ENCODE measurements around the gene SLC35E2B. TPM values are rescaled to one million over a fixed set of nuclear protein-coding genes. Genes with fewer than 3 reads are reported as not detected.
A peak's percentile ranks its signal among the peaks of the same experiment; 100 is the strongest.

SLC35E2B gene
- total RNA-seq, 2 donors from 2014 or later: 40.3 to 67.1 TPM

DNA sequence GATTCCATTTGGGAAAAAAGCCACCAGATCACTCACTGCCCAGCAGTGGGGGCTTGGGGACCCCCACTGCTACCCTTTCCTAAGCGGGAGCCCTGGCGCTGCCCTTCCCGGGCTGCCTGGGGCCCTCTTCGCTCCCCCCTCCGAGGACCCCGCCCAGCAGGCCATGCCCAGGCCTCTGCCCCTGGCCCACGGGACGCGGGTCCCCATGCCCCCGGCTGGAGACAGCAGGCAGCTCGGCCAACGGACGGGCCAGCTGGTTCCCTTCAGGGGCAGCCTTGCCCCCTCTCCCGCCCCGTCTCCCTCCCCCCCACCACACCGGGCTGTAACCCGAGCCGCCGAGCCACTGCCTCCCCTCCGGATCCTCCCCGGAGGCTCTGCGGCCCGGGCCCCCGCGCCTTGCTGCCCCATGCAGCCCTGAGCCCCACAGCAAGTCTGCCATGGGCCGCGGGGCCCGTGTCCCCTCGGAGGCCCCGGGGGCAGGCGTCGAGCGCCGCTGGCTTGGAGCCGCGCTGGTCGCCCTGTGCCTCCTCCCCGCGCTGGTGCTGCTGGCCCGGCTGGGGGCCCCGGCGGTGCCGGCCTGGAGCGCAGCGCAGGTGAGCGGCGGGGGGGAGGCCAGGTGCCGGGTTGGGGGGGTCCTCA is 60.7 kb downstream of the SLC35E2B start, which contains the start of gene MMP23B:
TSS of gene MMP23B (plus strand) at position 392 of the 639 bp plus-strand sequence. CDS start at position 438, 46 bp downstream.
- TF ChIP-seq, protein P1, sequence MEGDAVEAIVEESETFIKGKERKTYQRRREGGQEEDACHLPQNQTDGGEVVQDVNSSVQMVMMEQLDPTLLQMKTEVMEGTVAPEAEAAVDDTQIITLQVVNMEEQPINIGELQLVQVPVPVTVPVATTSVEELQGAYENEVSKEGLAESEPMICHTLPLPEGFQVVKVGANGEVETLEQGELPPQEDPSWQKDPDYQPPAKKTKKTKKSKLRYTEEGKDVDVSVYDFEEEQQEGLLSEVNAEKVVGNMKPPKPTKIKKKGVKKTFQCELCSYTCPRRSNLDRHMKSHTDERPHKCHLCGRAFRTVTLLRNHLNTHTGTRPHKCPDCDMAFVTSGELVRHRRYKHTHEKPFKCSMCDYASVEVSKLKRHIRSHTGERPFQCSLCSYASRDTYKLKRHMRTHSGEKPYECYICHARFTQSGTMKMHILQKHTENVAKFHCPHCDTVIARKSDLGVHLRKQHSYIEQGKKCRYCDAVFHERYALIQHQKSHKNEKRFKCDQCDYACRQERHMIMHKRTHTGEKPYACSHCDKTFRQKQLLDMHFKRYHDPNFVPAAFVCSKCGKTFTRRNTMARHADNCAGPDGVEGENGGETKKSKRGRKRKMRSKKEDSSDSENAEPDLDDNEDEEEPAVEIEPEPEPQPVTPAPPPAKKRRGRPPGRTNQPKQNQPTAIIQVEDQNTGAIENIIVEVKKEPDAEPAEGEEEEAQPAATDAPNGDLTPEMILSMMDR (IDR thresholded peaks at IDR 0.05): no peak
- no peak for TF ChIP-seq POLR2AphosphoS5 (IDR thresholded peaks at IDR 0.05)
- no peak for TF ChIP-seq POLR2A (IDR thresholded peaks at IDR 0.05)
- intact Hi-C loops (cut with DNase I): no loop called here
- peak within 1 kb of the TSS in 1 of 2 donors; percentile 8 for H3K4me3 ChIP-seq
- no peaks in the 10 kb centered on the region for H3K9me3 ChIP-seq
- H3K36me3 ChIP-seq: no peaks in the 10 kb centered on the region
- no peak for DNase-seq (ENCODE audit: low spot score)
- 4% methylated on average over 38 of the region's 48 CpGs for WGBS
- H3K27ac ChIP-seq: peak within 1 kb of the TSS; percentile 42 to 66
- H3K27me3 ChIP-seq (replicated peaks; ENCODE audit: insufficient read depth): peaks cover 9% of the 10 kb centered on the region
- no peaks in the 10 kb centered on the region for H3K4me1 ChIP-seq (replicated peaks)

- Histone ChIP-seq H3K27ac (peak overlapping the region; percentile 48 to 66), H3K9me3 (no peaks in the 10 kb centered on the region), H3K4me1 (replicated peaks) (no peaks in the 10 kb centered on the region), H3K36me3 (no peaks in the 10 kb centered on the region), H3K27me3 (replicated peaks; ENCODE audit: insufficient read depth) (peaks cover 9% of the 10 kb centered on the region), H3K4me3 (peak overlapping the region in 1 of 2 donors; percentile 8)
- DNase-seq (ENCODE audit: low spot score): no peak
- 8% methylated on average over 28 of the region's 79 CpGs for WGBS
- intact Hi-C loops (cut with DNase I): no loop called here
- TF ChIP-seq POLR2A (IDR thresholded peaks at IDR 0.05) (no peak), POLR2AphosphoS5 (IDR thresholded peaks at IDR 0.05) (no peak)
- TF ChIP-seq, protein P1 (IDR thresholded peaks at IDR 0.05): no peak
Observed at GRCh38 chr1:1630965-1631781, 61.4 kb downstream of the SLC35E2B start.

DNA sequence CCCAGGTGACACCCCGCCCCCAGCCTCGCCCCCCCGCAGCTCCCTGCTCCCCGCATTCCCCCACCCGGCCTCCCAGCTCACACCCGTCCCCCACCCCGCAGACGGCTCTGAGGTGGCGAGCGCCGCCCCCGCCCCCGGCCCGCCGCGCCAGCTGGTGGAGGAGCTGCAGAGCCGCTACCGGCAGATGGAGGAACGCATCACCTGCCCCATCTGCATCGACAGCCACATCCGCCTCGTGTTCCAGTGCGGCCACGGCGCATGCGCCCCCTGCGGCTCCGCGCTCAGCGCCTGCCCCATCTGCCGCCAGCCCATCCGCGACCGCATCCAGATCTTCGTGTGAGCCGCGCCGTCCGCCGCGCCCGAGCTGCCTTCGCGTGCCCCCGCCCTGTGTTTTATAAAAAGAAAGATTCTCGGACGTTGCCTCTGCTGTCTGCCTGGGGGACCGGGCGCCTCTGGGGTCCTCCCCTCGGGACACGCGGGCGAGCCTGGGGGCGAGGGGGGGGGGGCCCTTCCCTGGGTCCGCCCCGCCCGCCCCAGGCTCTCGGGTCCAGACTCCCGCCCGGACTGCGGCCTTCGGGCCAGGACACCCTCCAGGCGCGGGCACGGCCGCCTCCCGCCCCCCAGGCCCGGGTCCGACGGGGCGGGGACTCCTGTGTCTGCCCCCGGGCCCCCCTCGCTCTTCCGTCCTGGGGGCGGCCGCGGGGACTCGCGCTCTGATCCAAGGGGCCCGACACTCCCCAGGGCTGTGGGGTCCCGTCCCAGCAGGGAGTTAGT is 62.2 kb downstream of the SLC35E2B start:
- peak overlapping the region; percentile 48 to 66 for H3K27ac ChIP-seq
- no peak overlapping the region for H3K4me3 ChIP-seq
- TF ChIP-seq POLR2A (IDR thresholded peaks at IDR 0.05) (peak; percentile 18), POLR2AphosphoS5 (IDR thresholded peaks at IDR 0.05) (peak; percentile 24)
- TF ChIP-seq, protein P1 (IDR thresholded peaks at IDR 0.05): no peak
- 13% methylated on average over 46 of the region's 81 CpGs for WGBS
- no peaks in the 10 kb centered on the region for H3K4me1 ChIP-seq (replicated peaks)
- intact Hi-C loops (cut with DNase I): no loop called here
- H3K27me3 ChIP-seq (replicated peaks; ENCODE audit: insufficient read depth): peaks cover 9% of the 10 kb centered on the region
- H3K9me3 ChIP-seq: no peaks in the 10 kb centered on the region
- no peaks in the 10 kb centered on the region for H3K36me3 ChIP-seq
- DNase-seq (ENCODE audit: low spot score): peak; percentile 46

DNA sequence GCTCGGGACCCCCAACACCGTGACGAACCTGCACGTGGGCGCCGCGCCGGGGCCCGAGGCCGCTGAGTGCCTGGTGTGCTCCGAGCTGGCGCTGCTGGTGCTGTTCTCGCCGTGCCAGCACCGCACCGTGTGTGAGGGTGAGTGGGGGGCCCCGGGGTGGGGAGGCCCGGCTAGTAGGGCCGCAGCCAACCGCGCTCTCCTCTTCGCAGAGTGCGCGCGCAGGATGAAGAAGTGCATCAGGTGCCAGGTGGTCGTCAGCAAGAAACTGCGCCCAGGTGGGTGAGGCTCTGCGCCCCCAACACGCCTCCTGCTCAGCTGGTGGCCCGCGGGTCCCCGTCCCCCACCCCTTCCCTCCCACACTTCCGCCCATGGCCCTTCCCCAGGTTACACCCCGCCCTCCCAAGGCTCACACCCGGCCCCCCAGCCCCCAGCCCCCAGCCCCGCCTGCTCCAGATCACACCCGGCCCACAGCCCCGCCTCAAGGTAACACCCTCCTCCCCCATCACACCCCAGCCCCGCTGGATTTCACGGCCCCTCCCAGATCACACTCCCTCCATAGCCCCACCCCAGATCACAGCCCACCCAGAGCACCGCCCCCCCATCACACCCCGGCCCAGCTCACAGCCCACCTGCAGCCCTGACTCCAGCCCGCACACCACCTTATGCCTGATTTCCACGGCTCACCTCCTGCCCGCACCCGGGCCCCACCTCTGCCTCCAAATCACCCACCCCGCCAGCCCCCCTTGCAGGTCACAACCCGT is 63.0 kb downstream of the SLC35E2B start:
- WGBS: 69% methylated on average over 40 of the region's 48 CpGs
- Histone ChIP-seq H3K4me1 (replicated peaks) (no peaks in the 10 kb centered on the region), H3K9me3 (no peaks in the 10 kb centered on the region), H3K4me3 (no peak overlapping the region), H3K27me3 (replicated peaks; ENCODE audit: insufficient read depth) (peaks cover 9% of the 10 kb centered on the region), H3K27ac (no peak overlapping the region), H3K36me3 (no peaks in the 10 kb centered on the region)
- DNase-seq (ENCODE audit: low spot score): no peak
- intact Hi-C loops (cut with DNase I): loop anchor here (10.0 kb wide), 1 partner anchor 45 kb away; no protein-coding TSS in a partner anchor
- TF ChIP-seq, protein P1 (IDR thresholded peaks at IDR 0.05): no peak
- TF ChIP-seq POLR2A (IDR thresholded peaks at IDR 0.05) (no peak), POLR2AphosphoS5 (IDR thresholded peaks at IDR 0.05) (no peak)
